ENCODE results near the gene DSG2.

GRCh38 chr18:31575515-31576257, 77.7 kb downstream of the DSG2 start:
- TF ChIP-seq TOX (CRISPR knock-in tag; IDR thresholded peaks at IDR 0.05; ENCODE audit: borderline replicate concordance) = no peak
- no peak for TF ChIP-seq BACH2 (CRISPR knock-in tag; IDR thresholded peaks at IDR 0.05; ENCODE audit: borderline replicate concordance)
- no peak for TF ChIP-seq ZNF565 (CRISPR knock-in tag; conservative IDR thresholded peaks at IDR 0.05; ENCODE audit: low read depth)
- TF ChIP-seq ZFP30 (CRISPR knock-in tag; IDR thresholded peaks at IDR 0.05) = no peak
- TF ChIP-seq ZFP3 (CRISPR knock-in tag; IDR thresholded peaks at IDR 0.05) = no peak
- TF ChIP-seq PATZ1 (CRISPR knock-in tag; IDR thresholded peaks at IDR 0.05; ENCODE audit: borderline replicate concordance) = no peak
- TF ChIP-seq ESRRG (CRISPR knock-in tag; IDR thresholded peaks at IDR 0.05) = no peak
- no peak for TF ChIP-seq POU6F1 (CRISPR knock-in tag; IDR thresholded peaks at IDR 0.05; ENCODE audit: borderline replicate concordance, low read depth)
